Heart right ventricle (tissue), 16 donors: ENCODE results near the gene IPO9. TPM values are rescaled to one million over a fixed set of nuclear protein-coding genes. Genes with fewer than 3 reads are reported as not detected.

Experiments used
- ATAC-seq, 8 donors: fragments of 200-7000 bp; cut with Tn5 transposase; one replicate each; pipeline ENCODE4 v1.9.1; 2020; ENCODE audit warnings: mild to moderate bottlenecking in 8 of 8, moderate library complexity in 8 of 8, moderate number of reproducible peaks in 1 of 8
- DNase-seq, 2 donors: peaks; one replicate each; pipeline ENCODE4 v3.0.0-alpha.2; 2020
- H3K27ac ChIP-seq, 10 donors: fragments of 200-600 bp; sonication (generic) in 2 of 10; one replicate each; pipeline versions ENCODE4 v1.5.0 to v1.8.0; 2020 to 2022; ENCODE audit warnings: mild to moderate bottlenecking in 3 of 10
- H3K27me3 ChIP-seq, 7 donors: fragments of 200-600 bp; one replicate each; pipeline ENCODE4 v1.8.0; 2021 to 2022; ENCODE audit warnings: mild to moderate bottlenecking in 2 of 7
- H3K36me3 ChIP-seq, 9 donors: fragments of 200-600 bp; sonication (generic) in 1 of 9; one replicate each; pipeline versions ENCODE4 v1.5.0 to v1.8.0; 2020 to 2022; ENCODE audit warnings: mild to moderate bottlenecking in 2 of 9
- H3K4me1 ChIP-seq, 9 donors: fragments of 200-600 bp; sonication (generic) in 1 of 9; one replicate each; pipeline versions ENCODE4 v1.5.0 to v1.8.0; 2020 to 2022; ENCODE audit warnings: mild to moderate bottlenecking in 4 of 9
- H3K4me3 ChIP-seq, 10 donors: fragments of 200-600 bp; sonication (generic) in 2 of 10; one replicate each; pipeline versions ENCODE4 v1.5.0 to v1.8.0; 2020 to 2022; ENCODE audit warnings: mild to moderate bottlenecking in 7 of 10, moderate library complexity in 2 of 10
- H3K9me3 ChIP-seq, 11 donors: fragments of 200-600 bp in 10 of 11; sonication (generic) in 2 of 11; one replicate each; pipeline versions ENCODE4 v1.5.0 to v1.8.0; 2013 to 2022; ENCODE audit warnings: mild to moderate bottlenecking in 2 of 11, control low read depth in 1 of 11, moderate library complexity in 1 of 11
- CTCF ChIP-seq, 9 donors: fragments of 200-600 bp; sonication (generic) in 2 of 9; IDR thresholded peaks; one replicate each; pipeline versions ENCODE4 v1.5.0 to v1.8.0; 2021 to 2022; ENCODE audit warnings: antibody characterized with exemption in 9 of 9, mild to moderate bottlenecking in 5 of 9, moderate library complexity in 1 of 9
- WGBS, 2 donors: extraction: QIAGEN DNeasy Blood & Tissue Kit; methylation state at CpG; one replicate each; pipeline ENCODE4 v1.1.7; 2013; ENCODE audit warnings: inconsistent platforms in 1 of 2; 5-methylcytosine and 5-hydroxymethylcytosine counted together
- intact Hi-C, 10 donors: fragments of 100-400 bp; cut with DNase I; formaldehyde crosslinking; loops; one replicate each; pipeline versions ENCODE4 v1.11.1 to v1.14.2; 2022
- polyA plus RNA-seq, 2 donors: library from polyadenylated mRNA; stranded (reverse); fragments of 200-250 nt; gene quantifications; one replicate each; pipeline ENCODE4 v1.2.3, GENCODE V29; 2013
- total RNA-seq, 10 donors: library from RNA; stranded (reverse); fragmentation: NEBNext Ultra II Directional in 3 of 10; extraction: Animal tissue kit (Norgen Biotek cat#: 25700) in 3 of 10; gene quantifications; one replicate each; pipeline versions ENCODE4 v1.2.1 to v1.2.4, GENCODE V29; 2021 to 2023
- donor health status: Arrhythmogenic right ventricular cardiomyopathy.
- donor health status: ischemic (EF 13 %, LVEDD 7.1; RV severe dilation, severe dysfunction).
- donor health status: healthy with polysubstance abuse.
- donor health status: DM: no; HTN: yes; CAD: no.
- donor health status: DM: no; HTN: no; CAD: no.
- donor health status: ischemic (EF 25% LVEDD 6.9; RV normal size, moderate dysfunction).
- donor health status: ischemic (EF 25% LVEDD 5.7; RV mildly dilated, moderate dysfunction).
- donor health status: healthy.
- donor health status: DM: yes; HTN: yes; CAD: no.
- donor health status: Ischemic cardiomyopathy.
- donor health status: ischemic (EF 35%, LVEDD 5.7; RV mildly dilated, moderate dysfunction).
- donor health status: nonischemic (EF 11% LVEDD 7.7; RV severe dilation, severe dysfunction).
- donor health status: DM: yes; HTN: yes; CAD: no.
- donor health status: PGD.
- donor health status: ischemic (EF 29% LVEDD 5.4; RV normal size, mild dysfunction).
- donor health status: nonischemic (EF 23%, LVEDD 6.1; RV moderate dilation, normal function).

Gene IPO9
- total and polyA plus RNA-seq, 12 donors = 12.0 to 31.4 (median 26.5) TPM

DNA sequence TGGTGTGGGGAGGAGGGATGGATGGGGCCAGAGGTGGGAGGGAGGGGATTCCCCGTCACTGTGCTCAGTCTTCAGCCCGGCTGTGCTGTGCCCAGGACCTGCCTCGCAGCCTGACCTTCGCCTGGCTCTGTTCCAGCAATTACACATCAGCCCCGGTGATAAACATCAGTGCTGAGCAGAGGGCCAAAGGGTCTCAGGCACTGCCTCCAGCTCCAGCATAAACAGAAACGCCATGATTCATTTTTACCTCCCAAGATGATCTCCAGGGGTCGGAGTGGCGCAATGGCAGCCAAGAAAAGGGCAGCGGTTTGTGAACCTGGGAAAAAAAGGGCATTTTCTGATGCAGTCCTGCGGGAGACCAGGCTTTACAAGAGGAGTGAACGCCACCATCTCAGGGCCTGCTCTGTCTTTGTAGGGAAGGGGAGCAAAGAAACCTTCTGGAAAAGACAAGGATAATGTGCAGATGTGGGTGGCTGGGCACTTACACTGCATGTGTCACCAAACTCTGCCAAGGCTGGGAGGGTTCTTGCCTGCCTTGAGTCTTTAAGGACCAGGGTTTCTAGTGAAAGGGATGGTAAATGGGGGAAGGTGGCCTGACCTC lies 87.8 kb downstream of the IPO9 start:
- WGBS, 2 donors = 48 to 50% methylated on average over 11 of the region's 11 CpGs
- no peak overlapping the region for H3K4me3 ChIP-seq
- peaks cover 3 to 40% (median 20%) of the 10 kb centered on the region in 9 donors for H3K4me1 ChIP-seq
- H3K27me3 ChIP-seq = no peaks in the 10 kb centered on the region
- DNase-seq (peak in 1 of 2 donors; percentile 63), ATAC-seq (peak; percentile 23 to 69 (median 58))
- H3K27ac ChIP-seq = peak overlapping the region in 9 of 10 donors; percentile 39 to 76 (median 73)
- TF ChIP-seq CTCF (IDR thresholded peaks at IDR 0.05) = no peak
- intact Hi-C loops = no loop called here
- H3K36me3 ChIP-seq = no peaks in the 10 kb centered on the region
- peaks cover 0 to under 1% (median 0%) of the 10 kb centered on the region in 11 donors for H3K9me3 ChIP-seq

- ATAC-seq = peak; percentile 62 to 84 (median 69)
Measured at GRCh38 chr1:201917362-201918033, 88.5 kb downstream of the IPO9 start.

GRCh38 chr1:201918343-201918742 lies 89.4 kb downstream of the IPO9 start:
- H3K4me3 ChIP-seq = no peak overlapping the region
- 86 to 88% methylated on average over 5 of the region's 5 CpGs for WGBS, 2 donors
- H3K36me3 ChIP-seq = no peaks in the 10 kb centered on the region
- H3K27ac ChIP-seq = peak overlapping the region; percentile 51 to 76 (median 70)
- no peak for DNase-seq
- ATAC-seq = no peak
- intact Hi-C loops = no loop called here
- peaks cover 3 to 40% (median 20%) of the 10 kb centered on the region in 9 donors for H3K4me1 ChIP-seq
- no peak for TF ChIP-seq CTCF (IDR thresholded peaks at IDR 0.05)
- no peaks in the 10 kb centered on the region for H3K27me3 ChIP-seq
- H3K9me3 ChIP-seq = peaks cover 0 to 10% (median 0%) of the 10 kb centered on the region in 11 donors

More at GRCh38 chr1:201917362-201918033, 88.5 kb downstream of the IPO9 start:
- Histone ChIP-seq H3K4me1 (peaks cover 3 to 40% (median 20%) of the 10 kb centered on the region in 9 donors), H3K9me3 (peaks cover 0 to 8% (median 0%) of the 10 kb centered on the region in 11 donors), H3K27ac (peak overlapping the region; percentile 53 to 76 (median 70)), H3K4me3 (no peak overlapping the region), H3K27me3 (no peaks in the 10 kb centered on the region), H3K36me3 (no peaks in the 10 kb centered on the region)
- intact Hi-C loops = no loop called here
- 68 to 76% methylated on average over 7 of the region's 7 CpGs for WGBS, 2 donors
- DNase-seq = no peak
- TF ChIP-seq CTCF (IDR thresholded peaks at IDR 0.05) = no peak

GRCh38 chr1:201921952-201922558 lies 93.1 kb downstream of the IPO9 start:
- no peaks in the 10 kb centered on the region for H3K36me3 ChIP-seq
- ATAC-seq (no peak), DNase-seq (no peak)
- H3K4me3 ChIP-seq = no peak overlapping the region
- H3K9me3 ChIP-seq = peaks cover 0 to 10% (median 0%) of the 10 kb centered on the region in 11 donors
- peaks cover 0 to 41% (median 17%) of the 10 kb centered on the region in 9 donors for H3K4me1 ChIP-seq
- TF ChIP-seq CTCF (IDR thresholded peaks at IDR 0.05) = no peak
- intact Hi-C loops = no loop called here
- WGBS, 2 donors = 91 to 93% methylated on average over 3 of the region's 3 CpGs
- no peaks in the 10 kb centered on the region for H3K27me3 ChIP-seq
- H3K27ac ChIP-seq = no peak overlapping the region
